Activated B cell treated with CpG ODN at 0.5 μM for 24 hours (primary cell): ENCODE data around the gene FEV. TPM values are rescaled to one million over a fixed set of nuclear protein-coding genes. Genes with fewer than 3 reads are reported as not detected.
A peak's percentile ranks its signal among the peaks of the same experiment; 100 is the strongest.

Source experiments
- ATAC-seq: fragments of 200-7000 bp; cut with Tn5 transposase; one replicate; pipeline ENCODE4 v1.10.0; 2021; ENCODE audit warnings: low read depth, mild to moderate bottlenecking, moderate library complexity
- CTCF ChIA-PET: fragments of 350-600 bp; sonication (Branson Sonifier 250); formaldehyde crosslinking; loops from one replicate; lab custom pipeline; 2021; ENCODE audit warnings: antibody characterized with exemption; lab: Charles Lee
- POLR2A ChIA-PET: fragments of 350-600 bp; sonication (Branson Sonifier 250); formaldehyde crosslinking; loops from one replicate; lab custom pipeline; 2021; ENCODE audit warnings: antibody characterized with exemption; lab: Charles Lee
- DNase-seq: peaks from one replicate; pipeline ENCODE4 v3.0.0; 2022
- H3K27ac Mint-ChIP-seq: one replicate; pipeline ENCODE4 v1.8.0; 2020; ENCODE audit warnings: mixed read lengths
- H3K27me3 Mint-ChIP-seq: one replicate; pipeline ENCODE4 v1.8.0; 2021; ENCODE audit warnings: mixed read lengths
- H3K36me3 Mint-ChIP-seq: one replicate; pipeline ENCODE4 v1.8.0; 2021; ENCODE audit warnings: low read depth, mixed read lengths
- H3K4me1 Mint-ChIP-seq: one replicate; pipeline ENCODE4 v1.8.0; 2021; ENCODE audit warnings: mixed read lengths
- H3K4me3 Mint-ChIP-seq: one replicate; pipeline ENCODE4 v1.8.0; 2020; ENCODE audit warnings: mild to moderate bottlenecking, mixed read lengths
- H3K9me3 Mint-ChIP-seq: one replicate; pipeline ENCODE4 v1.8.0; 2020; ENCODE audit warnings: mixed read lengths
- CTCF ChIP-seq: fragments of 200-600 bp; IDR thresholded peaks from one replicate; pipeline ENCODE4 v1.8.0; 2022; ENCODE audit warnings: antibody characterized with exemption, mild to moderate bottlenecking
- intact Hi-C: fragments of 100-400 bp; cut with micrococcal nuclease; formaldehyde crosslinking; loops from one replicate; pipeline ENCODE4 v1.15.1; 2024
- total RNA-seq: library from RNA; stranded (reverse); gene quantifications from 2 replicates; pipeline ENCODE4 v1.2.3, GENCODE V29; 2022

The FEV gene
- total RNA-seq, 1 donor from 2014 or later: not detected

- Mint-ChIP-seq H3K27ac (no peak overlapping the region), H3K27me3 (peaks cover 54% of the 10 kb centered on the region), H3K9me3 (no peaks in the 10 kb centered on the region), H3K4me3 (peak overlapping the region; percentile 77), H3K4me1 (peaks cover 32% of the 10 kb centered on the region), H3K36me3 (no peaks in the 10 kb centered on the region)
- ChIA-PET POLR2A (no interaction called here), CTCF (interaction anchor here (0.7 to 5.1 kb wide), 25 partner anchors 7 to 373 kb away, joined by 3 to 25 read pairs (median 5); partner anchors contain the start of gene CDK5R2)
- intact Hi-C loops: loop anchor here (1.0 to 5.0 kb wide), 7 partner anchors 17 to 174 kb away; no protein-coding TSS in a partner anchor
- no peak for TF ChIP-seq CTCF
- DNase-seq (no peak), ATAC-seq (no peak)
Observed at GRCh38 chr2:218980735-218981389, 4.1 kb downstream of the FEV start.

GRCh38 chr2:218979846-218980734 is 4.9 kb downstream of the FEV start:
- ChIA-PET POLR2A (no interaction called here), CTCF (interaction anchor here (0.6 to 5.1 kb wide), 27 partner anchors 8 to 374 kb away, joined by 3 to 25 read pairs (median 5); partner anchors contain the start of gene CDK5R2)
- Mint-ChIP-seq H3K27me3 (peaks cover 56% of the 10 kb centered on the region), H3K4me3 (peak overlapping the region; percentile 71), H3K27ac (no peak overlapping the region), H3K4me1 (peaks cover 28% of the 10 kb centered on the region), H3K36me3 (no peaks in the 10 kb centered on the region), H3K9me3 (no peaks in the 10 kb centered on the region)
- TF ChIP-seq CTCF: peak; percentile 78
- DNase-seq: peak; percentile 78
- intact Hi-C loops: loop anchor here (1.0 to 5.0 kb wide), 6 partner anchors 16 to 175 kb away; no protein-coding TSS in a partner anchor
- ATAC-seq: peak; percentile 93

- POLR2A ChIA-PET: interaction anchor here (0.7 kb wide), 1 partner anchor 81 kb away, joined by 3 read pairs; no protein-coding TSS in a partner anchor
Observed at GRCh38 chr2:218975060-218975777, 9.8 kb downstream of the FEV start.

GRCh38 chr2:218970894-218971293 is 14.1 kb downstream of the FEV start:
- no peak for ATAC-seq
- CTCF ChIA-PET: interaction anchor here (2.0 kb wide), 1 partner anchor 9 kb away, joined by 5 read pairs; no protein-coding TSS in a partner anchor
- Mint-ChIP-seq H3K27ac (no peak overlapping the region), H3K27me3 (peaks cover 56% of the 10 kb centered on the region), H3K36me3 (no peaks in the 10 kb centered on the region), H3K4me1 (no peaks in the 10 kb centered on the region), H3K9me3 (peaks cover 4% of the 10 kb centered on the region), H3K4me3 (no peak overlapping the region)
- no peak for DNase-seq
- no peak for TF ChIP-seq CTCF
- intact Hi-C loops: no loop called here
- POLR2A ChIA-PET: no interaction called here

More at GRCh38 chr2:218975060-218975777, 9.8 kb downstream of the FEV start:
- CTCF ChIA-PET: interaction anchor here (1.6 kb wide), 1 partner anchor 99 kb away, joined by 4 read pairs; no protein-coding TSS in a partner anchor
- intact Hi-C loops: no loop called here
- Mint-ChIP-seq H3K9me3 (no peaks in the 10 kb centered on the region), H3K27me3 (peaks cover 59% of the 10 kb centered on the region), H3K36me3 (no peaks in the 10 kb centered on the region), H3K4me3 (no peak overlapping the region), H3K4me1 (peaks cover 7% of the 10 kb centered on the region), H3K27ac (no peak overlapping the region)
- no peak for TF ChIP-seq CTCF
- no peak for DNase-seq
- no peak for ATAC-seq
